H9 (cell line): ENCODE results near the gene C7orf25. TPM values are rescaled to one million over a fixed set of nuclear protein-coding genes. Genes with fewer than 3 reads are reported as not detected.

Source experiments
- DNase-seq: peaks from one replicate; pipeline ENCODE4 v3.0.0-alpha.2; 2017
- H2AFZ ChIP-seq: one replicate; pipeline ENCODE4 v1.6.1; 2013; ENCODE audit warnings: mild to moderate bottlenecking, low read length, control low read depth, moderate library complexity
- H2AK5ac ChIP-seq: 2 replicates; pipeline ENCODE4 v1.6.1; 2013; ENCODE audit warnings: low read length, control low read depth, mixed read lengths; ENCODE audit not compliant: insufficient read length
- H2BK120ac ChIP-seq: one replicate; pipeline ENCODE4 v1.6.1; 2013; ENCODE audit warnings: low read depth, mild to moderate bottlenecking, low read length, control low read depth, inconsistent platforms; ENCODE audit not compliant: poor library complexity, severe bottlenecking
- H2BK12ac ChIP-seq: 2 replicates; pipeline ENCODE4 v1.6.1; 2013; ENCODE audit warnings: low read length, control low read depth, mixed read lengths, low read depth; ENCODE audit not compliant: insufficient read length
- H2BK15ac ChIP-seq: 2 replicates; pipeline ENCODE4 v1.6.1; 2013; ENCODE audit warnings: low read depth, low read length, control low read depth
- H2BK20ac ChIP-seq: one replicate; pipeline ENCODE4 v1.6.1; 2013; ENCODE audit warnings: low read depth, mild to moderate bottlenecking, low read length, control low read depth, inconsistent platforms; ENCODE audit not compliant: poor library complexity, severe bottlenecking
- H2BK5ac ChIP-seq: 2 replicates; pipeline ENCODE4 v1.6.1; 2013; ENCODE audit warnings: low read length, control low read depth, mixed read lengths; ENCODE audit not compliant: insufficient read length
- H3K14ac ChIP-seq: 2 replicates; pipeline ENCODE4 v1.6.1; 2013; ENCODE audit warnings: low read length, control low read depth; ENCODE audit not compliant: insufficient read depth
- H3K18ac ChIP-seq: 2 replicates; pipeline ENCODE4 v1.6.1; 2013; ENCODE audit warnings: low read depth, mild to moderate bottlenecking, mixed read lengths, low read length, control low read depth; ENCODE audit not compliant: insufficient read length
- H3K23ac ChIP-seq: 2 replicates; pipeline ENCODE4 v1.6.1; 2013; ENCODE audit warnings: low read length, control low read depth, mixed read lengths, low read depth; ENCODE audit not compliant: insufficient read length
- H3K23me2 ChIP-seq: 2 replicates; pipeline ENCODE4 v1.6.1; 2013; ENCODE audit warnings: low read depth, mild to moderate bottlenecking, mixed read lengths, low read length, control low read depth; ENCODE audit not compliant: insufficient read length, poor library complexity, severe bottlenecking
- H3K27ac ChIP-seq: 2 replicates; pipeline ENCODE4 v1.5.1; 2013; ENCODE audit warnings: low read length, control low read depth, mixed read lengths, low read depth; ENCODE audit not compliant: insufficient read length
- H3K27me3 ChIP-seq: 2 replicates; pipeline ENCODE4 v1.6.1; 2013; ENCODE audit warnings: low read length, control low read depth, inconsistent platforms; ENCODE audit not compliant: insufficient read depth
- H3K4ac ChIP-seq: 2 replicates; pipeline ENCODE4 v1.6.1; 2013; ENCODE audit warnings: low read depth, mild to moderate bottlenecking, control low read depth, inconsistent platforms, low read length, moderate library complexity
- H3K4me1 ChIP-seq: 2 replicates; pipeline ENCODE4 v1.6.1; 2013; ENCODE audit warnings: low read length, control low read depth, inconsistent platforms; ENCODE audit not compliant: insufficient read depth
- H3K4me2 ChIP-seq: 2 replicates; pipeline ENCODE4 v1.6.1; 2013; ENCODE audit warnings: low read length, control low read depth, mixed read lengths; ENCODE audit not compliant: insufficient read length, insufficient read depth
- H3K56ac ChIP-seq: 2 replicates; pipeline ENCODE4 v1.6.1; 2013; ENCODE audit warnings: low read depth, mild to moderate bottlenecking, mixed read lengths, low read length, control low read depth; ENCODE audit not compliant: insufficient read length
- H3K79me1 ChIP-seq: 2 replicates; pipeline ENCODE4 v1.6.1; 2013; ENCODE audit warnings: low read depth, mild to moderate bottlenecking, moderate library complexity, low read length, control low read depth, inconsistent platforms; ENCODE audit not compliant: insufficient read depth, poor library complexity, severe bottlenecking
- H3K79me2 ChIP-seq: 2 replicates; pipeline ENCODE4 v1.6.1; 2013; ENCODE audit warnings: low read length, control low read depth, inconsistent platforms; ENCODE audit not compliant: insufficient read depth
- H3K9ac ChIP-seq: 2 replicates; pipeline ENCODE4 v1.6.1; 2013; ENCODE audit warnings: low read length, control low read depth, mixed read lengths; ENCODE audit not compliant: insufficient read length; ENCODE audit errors: extremely low read depth
- H3K9me3 ChIP-seq: one replicate; pipeline ENCODE4 v1.6.1; 2013; ENCODE audit warnings: low read depth, low read length, inconsistent platforms; ENCODE audit not compliant: control insufficient read depth
- H3T11ph ChIP-seq: one replicate; pipeline ENCODE4 v1.6.1; 2013; ENCODE audit warnings: mild to moderate bottlenecking, low read length, control low read depth, inconsistent platforms
- H4K20me1 ChIP-seq: one replicate; pipeline ENCODE4 v1.6.1; 2013; ENCODE audit not compliant: control insufficient read depth, insufficient read length, insufficient read depth
- H4K5ac ChIP-seq: 2 replicates; pipeline ENCODE4 v1.6.1; 2013; ENCODE audit warnings: low read depth, mild to moderate bottlenecking, mixed read lengths, low read length, control low read depth; ENCODE audit not compliant: insufficient read length
- H4K8ac ChIP-seq: replicated peaks from 2 replicates; pipeline ENCODE4 v1.6.1; 2013; ENCODE audit warnings: low read length, control low read depth, mixed read lengths, low read depth; ENCODE audit not compliant: insufficient read length
- H4K91ac ChIP-seq: 2 replicates; pipeline ENCODE4 v1.6.1; 2013; ENCODE audit warnings: low read depth, mild to moderate bottlenecking, moderate library complexity, mixed read lengths, low read length, control low read depth; ENCODE audit not compliant: insufficient read length
- H3K27ac Mint-ChIP-seq, 3 experiments: 2 replicates in 2 of 3; 3 replicates in 1 of 3; pipeline ENCODE4 v1.8.0; 2020 to 2021; ENCODE audit warnings: mixed read lengths in 3 of 3, mild to moderate bottlenecking in 1 of 3, moderate library complexity in 1 of 3
- H3K27me3 Mint-ChIP-seq: 2 replicates; pipeline ENCODE4 v1.8.0; 2021; ENCODE audit warnings: low read depth, mild to moderate bottlenecking, moderate library complexity, mixed read lengths
- H3K36me3 Mint-ChIP-seq, 3 experiments: 2 replicates in 2 of 3; 3 replicates in 1 of 3; pipeline ENCODE4 v1.8.0; 2020 to 2021; ENCODE audit warnings: low read depth in 3 of 3, mixed read lengths in 3 of 3; ENCODE audit not compliant: insufficient read depth in 1 of 3
- H3K4me1 Mint-ChIP-seq, 2 experiments: 2 replicates each; pipeline ENCODE4 v1.8.0; 2020; ENCODE audit warnings: mixed read lengths in 2 of 2
- H3K4me3 Mint-ChIP-seq, 2 experiments: 2 replicates in 1 of 2; 3 replicates in 1 of 2; pipeline ENCODE4 v1.8.0; 2020 to 2021; ENCODE audit warnings: mild to moderate bottlenecking in 2 of 2, mixed read lengths in 2 of 2, moderate library complexity in 1 of 2
- H3K9me3 Mint-ChIP-seq, 2 experiments: 2 replicates in 1 of 2; 3 replicates in 1 of 2; pipeline ENCODE4 v1.8.0; 2020; ENCODE audit warnings: mild to moderate bottlenecking in 2 of 2, mixed read lengths in 2 of 2, moderate library complexity in 1 of 2
- CTCF ChIP-seq: fragments of 200-600 bp; sonication (generic); conservative IDR thresholded peaks from 3 replicates; pipeline ENCODE4 v1.8.0; 2021; ENCODE audit warnings: antibody characterized with exemption, mild to moderate bottlenecking
- total RNA-seq: library from RNA; stranded (reverse); gene quantifications from 2 replicates; pipeline ENCODE4 v1.2.1, GENCODE V29; 2021

C7orf25 gene
- total RNA-seq, 1 experiment from 2014 or later: 3.8 TPM

GRCh38 chr7:42900842-42901241, 11.0 kb downstream of the C7orf25 start:
- Histone ChIP-seq H3K23ac (no peak overlapping the region), H3K4ac (no peak overlapping the region), H3K18ac (no peak overlapping the region), H3K9me3 (no peaks in the 10 kb centered on the region), H2BK5ac (no peak overlapping the region), H3K27me3 (no peaks in the 10 kb centered on the region), H3K4me1 (no peaks in the 10 kb centered on the region), H3T11ph (no peak overlapping the region), H3K27ac (no peak overlapping the region), H2BK20ac (no peak overlapping the region), H4K20me1 (no peaks in the 10 kb centered on the region), H3K79me1 (no peaks in the 10 kb centered on the region), H3K4me2 (no peak overlapping the region), H3K56ac (no peak overlapping the region), H3K14ac (no peak overlapping the region), H2BK120ac (no peak overlapping the region), H2BK15ac (no peak overlapping the region), H4K5ac (no peak overlapping the region), H4K8ac (no peak overlapping the region), H2BK12ac (no peak overlapping the region), H3K9ac (no peak overlapping the region), H2AFZ (no peak overlapping the region), H3K79me2 (no peaks in the 10 kb centered on the region), H2AK5ac (no peak overlapping the region), H4K91ac (no peak overlapping the region), H3K23me2 (no peaks in the 10 kb centered on the region)
- TF ChIP-seq CTCF: no peak
- DNase-seq: no peak
- H3K27me3 Mint-ChIP-seq: no peaks in the 10 kb centered on the region
- peaks cover 0 to 18% (median 9%) of the 10 kb centered on the region in 3 experiments; a peak in 5 of 7 replicates for H3K36me3 Mint-ChIP-seq
- no peak overlapping the region for H3K4me3 Mint-ChIP-seq
- peaks cover 7 to 17% of the 10 kb centered on the region in 2 experiments for H3K9me3 Mint-ChIP-seq
- peaks cover 0 to 4% of the 10 kb centered on the region in 2 experiments; a peak in 2 of 4 replicates for H3K4me1 Mint-ChIP-seq
- H3K27ac Mint-ChIP-seq: no peak overlapping the region
